OCI-LY1 (cell line): ENCODE data around the gene PLAGL2.

Source experiments
- H2AFZ ChIP-seq: fragments of 200-600 bp; sonication (generic), shearing (Covaris generic); 2 replicates; pipeline ENCODE4 v1.6.0; 2014; ENCODE audit warnings: antibody characterized with exemption, mild to moderate bottlenecking, low read length
- H3F3A ChIP-seq: fragments of 200-600 bp; sonication (generic), shearing (Covaris generic); 2 replicates; pipeline ENCODE4 v1.6.0; 2014; ENCODE audit warnings: mild to moderate bottlenecking, antibody characterized with exemption, low read length, moderate library complexity; ENCODE audit not compliant: insufficient read depth
- H3K27ac ChIP-seq: fragments of 200-600 bp; sonication (generic); 2 replicates; pipeline ENCODE4 v1.5.1; 2014; ENCODE audit warnings: low read length, mixed run types, mild to moderate bottlenecking, low read depth; ENCODE audit not compliant: poor library complexity, severe bottlenecking
- H3K27me3 ChIP-seq: fragments of 200-600 bp; sonication (generic); 2 replicates; pipeline ENCODE4 v1.6.0; 2014; ENCODE audit warnings: antibody characterized with exemption, mild to moderate bottlenecking, low read length, moderate library complexity; ENCODE audit not compliant: insufficient read depth
- H3K36me3 ChIP-seq: fragments of 200-600 bp; sonication (generic); 2 replicates; pipeline ENCODE4 v1.6.1; 2014; ENCODE audit warnings: mild to moderate bottlenecking, antibody characterized with exemption, low read length, moderate library complexity, mixed read lengths; ENCODE audit not compliant: insufficient read depth
- H3K4me1 ChIP-seq: fragments of 200-600 bp; sonication (generic); 2 replicates; pipeline ENCODE4 v1.5.1; 2014; ENCODE audit warnings: mild to moderate bottlenecking, low read length, moderate library complexity; ENCODE audit not compliant: insufficient read depth, severe bottlenecking
- H3K4me2 ChIP-seq: fragments of 200-600 bp; sonication (generic), shearing (Covaris generic); 2 replicates; pipeline ENCODE4 v1.6.1; 2014; ENCODE audit warnings: low read length
- H3K4me3 ChIP-seq: fragments of 200-600 bp; sonication (generic); 2 replicates; pipeline ENCODE4 v1.5.1; 2014; ENCODE audit warnings: low read length, low read depth, mild to moderate bottlenecking, mixed read lengths; ENCODE audit not compliant: poor library complexity, severe bottlenecking
- H3K79me2 ChIP-seq: fragments of 200-600 bp; shearing (Covaris generic); 2 replicates; pipeline ENCODE4 v1.6.1; 2016; ENCODE audit warnings: mixed run types, low read length, mixed read lengths; ENCODE audit not compliant: insufficient read depth
- H3K9ac ChIP-seq: fragments of 200-600 bp; sonication (generic), shearing (Covaris generic); 2 replicates; pipeline ENCODE4 v1.6.1; 2014; ENCODE audit warnings: mild to moderate bottlenecking, low read length, mixed read lengths
- H3K9me2 ChIP-seq: fragments of 200-600 bp; sonication (generic), shearing (Covaris generic); 2 replicates; pipeline ENCODE4 v1.6.1; 2014; ENCODE audit warnings: low read depth, mild to moderate bottlenecking, low read length, mixed read lengths
- H3K9me3 ChIP-seq: fragments of 200-600 bp; shearing (Covaris generic); 2 replicates; pipeline ENCODE4 v1.6.1; 2014; ENCODE audit warnings: low read length, mixed read lengths
- H4K20me1 ChIP-seq: fragments of 200-600 bp; sonication (generic), shearing (Covaris generic); 2 replicates; pipeline ENCODE4 v1.6.0; 2016; ENCODE audit warnings: mild to moderate bottlenecking, low read length; ENCODE audit not compliant: insufficient read depth
- EZH2 ChIP-seq: fragments of 200-600 bp; sonication (generic), shearing (Covaris generic); IDR thresholded peaks from 2 replicates; pipeline ENCODE4 v1.8.0; 2017; ENCODE audit warnings: borderline replicate concordance, mixed run types, mild to moderate bottlenecking, antibody characterized with exemption, low read length, moderate library complexity, mixed read lengths
- TF ChIP-seq, protein P1 (sequence below): fragments of 200-600 bp; sonication (generic), shearing (Covaris generic); IDR thresholded peaks from 2 replicates; pipeline ENCODE4 v1.5.1; 2017; ENCODE audit warnings: mild to moderate bottlenecking, antibody characterized with exemption, low read length, moderate library complexity, mixed read lengths

Gene PLAGL2

DNA sequence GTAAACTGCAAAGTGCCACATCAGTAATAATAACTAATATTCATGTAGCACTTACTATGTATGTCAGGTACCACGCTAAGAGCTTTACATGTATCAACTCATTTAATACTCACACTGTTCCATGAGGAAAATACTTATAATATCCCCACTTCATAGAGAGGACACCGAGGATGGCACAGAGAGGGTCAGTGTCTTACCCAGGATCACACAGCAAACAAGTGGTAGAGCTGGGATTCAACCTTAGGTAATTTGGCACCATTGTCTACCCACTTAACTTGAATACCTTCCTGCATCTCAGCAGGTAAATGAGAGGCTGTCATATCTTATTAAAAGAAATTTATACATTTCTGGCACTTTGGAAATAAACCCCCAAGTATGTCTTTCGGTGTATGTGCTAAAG, 8.2 kb upstream of the PLAGL2 start:
- Histone ChIP-seq H3K4me2 (no peak overlapping the region), H2AFZ (no peak overlapping the region), H3K27ac (no peak overlapping the region), H4K20me1 (no peaks in the 10 kb centered on the region), H3K4me3 (no peak overlapping the region), H3K79me2 (no peaks in the 10 kb centered on the region), H3K27me3 (no peaks in the 10 kb centered on the region), H3K9ac (no peak overlapping the region), H3F3A (no peaks in the 10 kb centered on the region), H3K36me3 (peaks cover 88% of the 10 kb centered on the region), H3K4me1 (no peaks in the 10 kb centered on the region), H3K9me2 (no peaks in the 10 kb centered on the region), H3K9me3 (no peaks in the 10 kb centered on the region)
- TF ChIP-seq, protein P1, sequence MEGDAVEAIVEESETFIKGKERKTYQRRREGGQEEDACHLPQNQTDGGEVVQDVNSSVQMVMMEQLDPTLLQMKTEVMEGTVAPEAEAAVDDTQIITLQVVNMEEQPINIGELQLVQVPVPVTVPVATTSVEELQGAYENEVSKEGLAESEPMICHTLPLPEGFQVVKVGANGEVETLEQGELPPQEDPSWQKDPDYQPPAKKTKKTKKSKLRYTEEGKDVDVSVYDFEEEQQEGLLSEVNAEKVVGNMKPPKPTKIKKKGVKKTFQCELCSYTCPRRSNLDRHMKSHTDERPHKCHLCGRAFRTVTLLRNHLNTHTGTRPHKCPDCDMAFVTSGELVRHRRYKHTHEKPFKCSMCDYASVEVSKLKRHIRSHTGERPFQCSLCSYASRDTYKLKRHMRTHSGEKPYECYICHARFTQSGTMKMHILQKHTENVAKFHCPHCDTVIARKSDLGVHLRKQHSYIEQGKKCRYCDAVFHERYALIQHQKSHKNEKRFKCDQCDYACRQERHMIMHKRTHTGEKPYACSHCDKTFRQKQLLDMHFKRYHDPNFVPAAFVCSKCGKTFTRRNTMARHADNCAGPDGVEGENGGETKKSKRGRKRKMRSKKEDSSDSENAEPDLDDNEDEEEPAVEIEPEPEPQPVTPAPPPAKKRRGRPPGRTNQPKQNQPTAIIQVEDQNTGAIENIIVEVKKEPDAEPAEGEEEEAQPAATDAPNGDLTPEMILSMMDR, result no peak
- TF ChIP-seq EZH2, result no peak

DNA sequence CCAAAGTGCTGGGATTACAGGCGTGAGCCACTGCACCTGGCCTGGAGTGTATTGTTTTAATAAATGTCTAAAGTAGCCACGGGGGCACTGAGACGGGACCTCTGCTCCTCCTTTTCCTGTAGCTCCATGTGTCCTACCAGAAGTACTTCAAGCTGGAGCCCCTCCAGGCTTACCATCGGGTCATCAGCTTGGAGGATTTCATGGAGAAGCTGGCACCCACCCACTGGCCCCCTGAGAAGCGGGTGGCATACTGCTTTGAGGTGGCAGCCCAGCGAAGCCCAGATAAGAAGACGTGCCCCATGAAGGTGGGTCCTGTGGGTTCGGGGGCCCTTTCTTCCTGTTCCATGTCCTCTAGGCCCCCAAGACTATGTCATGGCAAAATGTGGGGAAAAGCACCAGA, 7.6 kb upstream of the PLAGL2 start:
- Histone ChIP-seq H4K20me1 (no peaks in the 10 kb centered on the region), H3K9me2 (no peaks in the 10 kb centered on the region), H3F3A (no peaks in the 10 kb centered on the region), H3K27me3 (no peaks in the 10 kb centered on the region), H3K4me1 (no peaks in the 10 kb centered on the region), H2AFZ (no peak overlapping the region), H3K27ac (no peak overlapping the region), H3K4me2 (no peak overlapping the region), H3K36me3 (peaks cover 89% of the 10 kb centered on the region), H3K9me3 (no peaks in the 10 kb centered on the region), H3K9ac (no peak overlapping the region), H3K4me3 (no peak overlapping the region), H3K79me2 (no peaks in the 10 kb centered on the region)
- no peak for TF ChIP-seq EZH2
- TF ChIP-seq, protein P1, result no peak

DNA sequence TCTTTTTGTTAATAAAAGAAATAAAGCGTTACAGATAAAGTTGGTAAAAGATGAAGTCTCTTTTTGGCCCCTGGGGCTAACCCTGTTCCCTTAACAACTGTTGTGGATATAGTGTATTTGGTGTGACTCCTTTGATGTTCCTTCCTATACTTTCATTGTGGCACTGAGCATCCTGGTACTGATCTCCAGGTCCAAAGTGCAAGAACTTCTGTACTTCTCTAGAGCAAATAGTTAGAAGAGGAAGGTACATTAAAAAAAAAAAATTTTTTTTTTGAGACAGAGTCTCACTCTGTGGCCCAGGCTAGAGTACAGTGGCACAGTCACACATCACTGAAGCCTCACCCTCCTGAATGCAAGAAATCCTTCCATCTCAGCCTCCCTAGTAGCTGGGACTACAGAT, 6.3 kb upstream of the PLAGL2 start:
- Histone ChIP-seq H3K9me3 (no peaks in the 10 kb centered on the region), H3K4me3 (no peak overlapping the region), H2AFZ (no peak overlapping the region), H3K79me2 (no peaks in the 10 kb centered on the region; the same call in 1 of the 2 replicates), H3K9ac (no peak overlapping the region), H3K36me3 (peaks cover 90% of the 10 kb centered on the region), H3K4me2 (no peak overlapping the region), H3K4me1 (peaks cover 8% of the 10 kb centered on the region), H3K9me2 (no peaks in the 10 kb centered on the region), H4K20me1 (no peaks in the 10 kb centered on the region), H3K27me3 (no peaks in the 10 kb centered on the region), H3F3A (no peaks in the 10 kb centered on the region), H3K27ac (no peak overlapping the region)
- TF ChIP-seq EZH2, result no peak
- TF ChIP-seq, protein P1, result no peak
